HG03457 (cell line): Measurements from ENCODE around the gene BIRC3.
"Not testable (repeated sequence)": the region's sequence is repeated elsewhere in the genome, so short reads cannot be mapped to it uniquely, and the experiment has no call there.

ENCODE experiments used
- ATAC-seq: cut with Tn5 transposase; IDR thresholded peaks from one replicate; pipeline ENCODE4 v1.9.1; 2021; ENCODE audit warnings: moderate number of reproducible peaks; ENCODE audit not compliant: unreplicated experiment

BIRC3 gene

DNA sequence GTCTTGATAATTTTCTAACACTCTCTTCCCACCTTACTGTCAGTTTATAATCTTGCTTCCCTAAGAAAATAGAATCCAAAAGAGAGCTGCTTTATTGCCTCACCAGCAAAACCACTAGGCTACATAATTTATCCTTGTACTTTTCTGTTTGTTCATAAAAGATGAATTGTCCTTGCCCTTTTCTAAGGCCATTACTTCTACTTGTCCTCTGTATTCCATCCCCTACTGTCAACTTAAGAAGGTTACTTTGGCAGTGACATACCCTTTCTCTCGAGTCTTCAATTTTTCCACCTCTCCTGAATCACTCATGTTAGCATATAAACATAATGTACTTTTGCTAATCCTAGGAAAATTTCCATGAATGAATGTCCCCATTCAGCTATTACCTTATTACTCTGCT, 47.7 kb downstream of the BIRC3 start:
- ATAC-seq: no peak

- no peak for ATAC-seq
These were observed 50.1 kb downstream of the BIRC3 start for GRCh38 chr11:102367364-102367763.

- peak; percentile 99 for ATAC-seq
These were observed 51.2 kb downstream of the BIRC3 start for GRCh38 chr11:102368472-102368871.

GRCh38 chr11:102374633-102375424, 57.5 kb downstream of the BIRC3 start:
- ATAC-seq: not testable (repeated sequence)

DNA sequence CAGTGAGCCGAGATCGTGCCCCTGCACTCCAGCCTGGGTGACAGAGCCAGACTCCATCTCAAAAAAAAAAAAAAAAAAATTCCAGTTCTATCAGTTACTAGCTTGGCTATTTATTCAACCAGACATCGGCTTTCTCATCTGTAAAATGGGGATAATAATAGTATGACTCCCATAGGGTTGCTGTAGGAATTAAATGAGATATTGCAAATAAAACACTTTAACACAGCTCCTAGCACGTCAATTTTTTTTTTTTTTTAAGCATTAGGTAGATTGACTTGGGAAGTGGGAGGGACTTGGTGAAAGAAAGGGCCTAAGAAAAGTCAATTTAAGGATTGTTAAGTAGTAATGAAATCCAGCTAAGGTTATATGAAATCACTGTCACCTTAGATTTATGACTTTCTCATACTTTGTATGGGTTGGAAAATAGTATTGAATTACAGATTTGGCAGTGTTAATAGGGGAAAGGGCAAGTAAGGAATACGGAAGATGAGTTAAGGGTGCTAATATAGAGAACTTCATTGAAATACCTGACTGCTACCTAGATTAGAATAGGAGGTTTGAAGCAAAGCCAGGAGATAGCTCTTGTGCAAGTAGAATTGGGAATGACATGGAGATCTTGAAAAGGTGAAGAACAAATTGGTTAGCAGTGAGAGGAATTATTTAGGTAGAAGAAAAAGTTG, 58.6 kb downstream of the BIRC3 start:
- ATAC-seq: no peak

DNA sequence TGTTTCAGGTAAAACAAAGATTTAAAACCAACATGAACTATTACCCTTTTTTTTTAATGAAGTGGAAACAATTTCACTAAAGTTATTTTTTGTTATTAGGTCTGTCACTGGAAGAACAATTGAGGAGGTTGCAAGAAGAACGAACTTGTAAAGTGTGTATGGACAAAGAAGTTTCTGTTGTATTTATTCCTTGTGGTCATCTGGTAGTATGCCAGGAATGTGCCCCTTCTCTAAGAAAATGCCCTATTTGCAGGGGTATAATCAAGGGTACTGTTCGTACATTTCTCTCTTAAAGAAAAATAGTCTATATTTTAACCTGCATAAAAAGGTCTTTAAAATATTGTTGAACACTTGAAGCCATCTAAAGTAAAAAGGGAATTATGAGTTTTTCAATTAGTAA, 60.6 kb downstream of the BIRC3 start:
- no peak for ATAC-seq

- no peak for ATAC-seq
These were observed 61.5 kb downstream of the BIRC3 start for GRCh38 chr11:102378818-102379217.

GRCh38 chr11:102382384-102382783, 65.1 kb downstream of the BIRC3 start:
- ATAC-seq: no peak

DNA sequence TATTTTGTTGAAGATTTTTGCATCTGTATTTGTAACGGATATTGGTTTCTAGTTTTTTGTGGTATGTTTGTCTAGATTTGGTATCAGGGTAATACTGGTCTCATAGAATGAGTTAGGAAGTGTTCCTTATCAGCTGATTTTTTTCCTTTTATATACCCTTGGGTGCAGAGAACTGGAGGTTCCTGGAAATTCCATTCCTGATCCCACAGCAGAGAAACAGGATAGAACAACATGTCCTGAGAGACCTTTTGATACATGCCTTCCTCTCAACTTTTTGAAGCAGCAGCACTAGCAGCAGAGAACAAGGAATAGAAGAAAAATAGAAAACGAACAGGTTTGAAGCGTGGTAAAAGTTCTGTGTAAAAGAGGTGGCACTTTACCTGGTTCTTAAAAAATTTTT, 66.6 kb downstream of the BIRC3 start:
- no peak for ATAC-seq

GRCh38 chr11:102384419-102385079, 67.3 kb downstream of the BIRC3 start:
- ATAC-seq: no peak

DNA sequence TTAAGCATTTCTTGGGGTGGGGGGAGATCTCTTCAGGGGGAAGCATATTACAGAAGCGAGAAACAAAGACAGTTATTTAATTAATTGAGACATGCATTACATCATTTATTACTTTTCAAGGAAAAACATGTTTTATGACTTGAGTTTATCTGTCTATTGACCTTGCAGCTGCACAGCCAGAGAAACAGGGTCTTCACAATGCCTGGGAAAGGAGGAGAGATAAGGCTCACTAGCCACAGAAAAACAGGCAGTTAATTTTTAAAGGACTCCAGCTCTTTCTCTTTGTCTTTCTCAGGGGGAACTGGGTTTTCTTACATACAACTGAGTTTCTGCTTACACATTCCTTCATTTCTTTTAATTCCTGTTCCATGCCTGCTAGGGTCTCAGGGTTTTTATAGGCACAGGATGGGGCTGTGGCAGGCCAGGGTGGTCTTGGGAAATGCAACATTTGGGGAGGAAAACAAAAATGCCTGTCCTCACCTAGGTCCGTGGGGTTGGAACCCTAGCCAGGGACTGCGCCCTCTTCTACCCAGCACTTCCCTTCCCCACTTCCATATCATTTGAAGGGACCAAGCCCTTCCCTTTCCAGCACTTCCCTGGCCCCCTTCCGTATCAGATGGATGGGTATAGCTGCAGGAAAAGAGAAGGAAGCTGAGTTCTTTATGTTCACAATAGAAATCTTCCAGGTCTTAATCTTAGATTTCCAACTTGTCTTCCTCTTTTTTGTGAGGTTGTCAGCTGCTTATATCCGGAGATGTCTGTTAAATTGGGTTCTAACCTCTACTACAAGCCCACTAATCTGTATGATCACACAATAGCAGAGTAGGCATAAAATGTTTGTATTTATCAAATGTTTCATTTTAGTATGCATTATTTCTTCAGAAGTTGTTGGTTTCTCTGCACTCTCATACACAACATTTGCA, 68.1 kb downstream of the BIRC3 start:
- ATAC-seq: no peak

GRCh38 chr11:102386136-102386734, 69.0 kb downstream of the BIRC3 start:
- ATAC-seq: no peak

GRCh38 chr11:102387043-102387781, 69.9 kb downstream of the BIRC3 start:
- no peak for ATAC-seq
